Right atrium auricular region (tissue), 2 donors: ENCODE measurements around the gene GBX1. TPM values are rescaled to one million over a fixed set of nuclear protein-coding genes. Genes with fewer than 3 reads are reported as not detected.

Source experiments
- DNase-seq: peaks from one replicate; pipeline ENCODE4 v3.0.0-alpha.2; 2019; ENCODE audit warnings: low spot score
- H3K27ac ChIP-seq, 2 donors: fragments of 200-600 bp; sonication (generic); 1 replicate in 1 of 2; 2 replicates in 1 of 2; pipeline ENCODE4 v1.5.1; 2016 to 2019
- H3K27me3 ChIP-seq, 2 donors: fragments of 200-600 bp; sonication (generic); one replicate each; pipeline versions ENCODE4 v1.5.1 to v1.6.0; 2017 to 2019
- H3K36me3 ChIP-seq: fragments of 200-600 bp; sonication (generic); one replicate; pipeline ENCODE4 v1.5.1; 2016
- H3K4me1 ChIP-seq, 2 donors: fragments of 200-600 bp; sonication (generic); one replicate each; pipeline versions ENCODE4 v1.5.1 to v1.6.0; 2017 to 2019
- H3K4me3 ChIP-seq, 2 donors: fragments of 200-600 bp; sonication (generic); 1 replicate in 1 of 2; 2 replicates in 1 of 2; pipeline ENCODE4 v1.5.1; 2017 to 2019; ENCODE audit warnings: mild to moderate bottlenecking in 1 of 2, moderate library complexity in 1 of 2
- H3K9me3 ChIP-seq, 2 donors: fragments of 200-600 bp; sonication (generic); one replicate each; pipeline ENCODE4 v1.5.1; 2019
- total RNA-seq, 2 donors: library from RNA; depleted of rRNA; stranded (reverse); fragments of >200 nt; gene quantifications; one replicate each; pipeline ENCODE4 v1.1.0, GENCODE V29; 2016
- TF ChIP-seq, protein P1 (sequence below), 2 donors: fragments of 200-600 bp; sonication (generic); IDR thresholded peaks; one replicate each; pipeline ENCODE4 v1.5.1; 2019; ENCODE audit warnings: antibody characterized with exemption in 2 of 2

GBX1 gene
- total RNA-seq, 2 donors from 2014 or later = not detected

DNA sequence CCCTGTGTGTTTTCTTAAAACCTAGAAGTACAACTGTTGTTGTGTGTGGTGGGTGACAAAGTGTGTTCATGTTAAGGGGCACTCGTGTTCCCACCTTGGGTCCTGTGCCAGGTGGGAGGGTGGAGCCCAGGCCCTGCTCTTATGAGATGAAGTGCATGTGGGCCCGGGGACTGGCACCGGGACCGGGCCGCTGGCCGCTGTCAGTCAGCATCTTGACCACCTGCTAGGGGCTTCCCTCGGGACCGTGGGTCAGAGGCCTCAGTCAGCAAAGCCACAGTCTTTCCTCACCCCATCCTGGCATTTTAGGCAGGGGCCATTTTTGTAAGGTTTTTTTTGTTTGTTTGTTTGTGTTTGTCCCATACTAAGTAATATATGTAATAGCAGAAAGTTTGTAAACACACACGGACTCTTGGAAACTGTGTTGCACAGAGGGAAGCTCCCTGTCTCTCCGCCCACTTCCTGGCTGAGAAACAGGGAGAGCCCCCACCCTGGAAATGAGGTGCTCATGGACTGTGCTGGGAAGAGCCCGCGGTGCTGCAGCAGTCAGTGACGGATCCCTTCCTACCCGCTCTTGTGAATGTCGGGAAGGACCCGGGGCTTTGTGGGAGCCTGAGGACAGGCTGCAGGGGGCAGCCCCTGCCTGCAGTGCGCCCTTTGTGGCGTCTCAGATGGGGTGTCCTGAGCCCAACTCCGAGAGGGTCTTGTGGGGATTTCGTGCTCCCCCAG, 67.8 kb downstream of the GBX1 start:
- TF ChIP-seq, protein P1, sequence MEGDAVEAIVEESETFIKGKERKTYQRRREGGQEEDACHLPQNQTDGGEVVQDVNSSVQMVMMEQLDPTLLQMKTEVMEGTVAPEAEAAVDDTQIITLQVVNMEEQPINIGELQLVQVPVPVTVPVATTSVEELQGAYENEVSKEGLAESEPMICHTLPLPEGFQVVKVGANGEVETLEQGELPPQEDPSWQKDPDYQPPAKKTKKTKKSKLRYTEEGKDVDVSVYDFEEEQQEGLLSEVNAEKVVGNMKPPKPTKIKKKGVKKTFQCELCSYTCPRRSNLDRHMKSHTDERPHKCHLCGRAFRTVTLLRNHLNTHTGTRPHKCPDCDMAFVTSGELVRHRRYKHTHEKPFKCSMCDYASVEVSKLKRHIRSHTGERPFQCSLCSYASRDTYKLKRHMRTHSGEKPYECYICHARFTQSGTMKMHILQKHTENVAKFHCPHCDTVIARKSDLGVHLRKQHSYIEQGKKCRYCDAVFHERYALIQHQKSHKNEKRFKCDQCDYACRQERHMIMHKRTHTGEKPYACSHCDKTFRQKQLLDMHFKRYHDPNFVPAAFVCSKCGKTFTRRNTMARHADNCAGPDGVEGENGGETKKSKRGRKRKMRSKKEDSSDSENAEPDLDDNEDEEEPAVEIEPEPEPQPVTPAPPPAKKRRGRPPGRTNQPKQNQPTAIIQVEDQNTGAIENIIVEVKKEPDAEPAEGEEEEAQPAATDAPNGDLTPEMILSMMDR (IDR thresholded peaks at IDR 0.05) = no peak
- no peaks in the 10 kb centered on the region for H3K27me3 ChIP-seq
- H3K9me3 ChIP-seq = no peaks in the 10 kb centered on the region
- no peak for DNase-seq
- peaks cover 0 to 23% of the 10 kb centered on the region in 2 donors for H3K4me1 ChIP-seq
- H3K4me3 ChIP-seq = no peak overlapping the region
- H3K27ac ChIP-seq = no peak overlapping the region
- H3K36me3 ChIP-seq = peaks cover 2% of the 10 kb centered on the region

Other genes starting within 250 kb of the GBX1 start
- 100 to 1,000 TPM; 119 to 128 TPM for gene KCNH2, start 189.4 kb downstream of the GBX1 start, total RNA-seq
- gene NOS3, start 176.7 kb downstream of the GBX1 start, total RNA-seq = 10 to 100 TPM; 14.5 to 78.6 TPM
- not detected for gene ATG9B, start 143.2 kb downstream of the GBX1 start, total RNA-seq
- gene ABCB8, start 139.2 kb downstream of the GBX1 start, total RNA-seq = 10 to 100 TPM; 11.9 to 20.6 TPM
- 1 to 10 TPM; 1.1 to 1.2 TPM for gene ASIC3, start 119.2 kb downstream of the GBX1 start, total RNA-seq
- gene CDK5, start 109.8 kb downstream of the GBX1 start, total RNA-seq = 1 to 10 TPM; 4.4 to 4.9 TPM
- gene SLC4A2, start 108.1 kb downstream of the GBX1 start, total RNA-seq = 100 to 1,000 TPM in 1 of 2 donors, 10 to 100 TPM in 1; 55.3 to 114 TPM
- gene FASTK, start 86.9 kb downstream of the GBX1 start, total RNA-seq = 10 to 100 TPM; 85.9 to 96.4 TPM
- gene TMUB1, start 84.2 kb downstream of the GBX1 start, total RNA-seq = 10 to 100 TPM; 28.0 to 53.6 TPM
- 10 to 100 TPM; 29.8 to 42.1 TPM for gene AGAP3, start 81.2 kb downstream of the GBX1 start, total RNA-seq
- gene ASB10, start 19.6 kb upstream of the GBX1 start, total RNA-seq = 10 to 100 TPM in 1 of 2 donors, 1 to 10 TPM in 1; 4.0 to 11.6 TPM
- gene H2BK1, start 42.8 kb upstream of the GBX1 start, total RNA-seq = not detected
- gene ABCF2, start 59.5 kb upstream of the GBX1 start, total RNA-seq = 10 to 100 TPM; 29.7 to 38.6 TPM
- 10 to 100 TPM; 24.7 to 38.1 TPM for gene CHPF2, start 64.8 kb upstream of the GBX1 start, total RNA-seq
- gene SMARCD3, start 81.0 kb upstream of the GBX1 start, total RNA-seq = 100 to 1,000 TPM in 1 of 2 donors, 10 to 100 TPM in 1; 81.5 to 125 TPM
- 10 to 100 TPM; 33.5 to 39.6 TPM for gene NUB1, start 174.1 kb upstream of the GBX1 start, total RNA-seq
- 1 to 10 TPM in 1 of 2 donors, under 1 TPM in 1; 0.33 to 1.6 TPM for gene WDR86, start 242.3 kb upstream of the GBX1 start, total RNA-seq